Spleen (tissue), 11 donors: ENCODE results near the gene CEP72. TPM values are rescaled to one million over a fixed set of nuclear protein-coding genes. Genes with fewer than 3 reads are reported as not detected.
"Not testable (repeated sequence)": the region's sequence is repeated elsewhere in the genome, so short reads cannot be mapped to it uniquely, and the experiment has no call there.

Source experiments
- DNase-seq: peaks from one replicate; pipeline ENCODE4 v3.0.0-alpha.2; 2020
- H3K27ac ChIP-seq, 8 donors: fragments of 200-600 bp; sonication (generic) in 7 of 8; 1 replicate in 4 of 8; 2 replicates in 4 of 8; pipeline versions ENCODE4 v1.5.0 to v1.8.0; 2016 to 2021; ENCODE audit warnings: inconsistent platforms in 4 of 8, mild to moderate bottlenecking in 4 of 8, moderate library complexity in 1 of 8
- H3K27me3 ChIP-seq, 7 donors: fragments of 200-600 bp; sonication (generic) in 6 of 7; replicated peaks in 1 of 7; 1 replicate in 4 of 7; 2 replicates in 3 of 7; pipeline versions ENCODE4 v1.5.0 to v1.8.0; 2016 to 2021; ENCODE audit warnings: inconsistent platforms in 3 of 7, mild to moderate bottlenecking in 1 of 7
- H3K36me3 ChIP-seq, 6 donors: fragments of 200-600 bp; sonication (generic) in 5 of 6; 1 replicate in 4 of 6; 2 replicates in 2 of 6; pipeline versions ENCODE4 v1.5.0 to v1.8.0; 2016 to 2021; ENCODE audit warnings: inconsistent platforms in 2 of 6
- H3K4me1 ChIP-seq, 6 donors: fragments of 200-600 bp; sonication (generic) in 5 of 6; 1 replicate in 3 of 6; 2 replicates in 3 of 6; pipeline versions ENCODE4 v1.5.0 to v1.8.0; 2016 to 2021; ENCODE audit warnings: inconsistent platforms in 3 of 6
- H3K4me3 ChIP-seq, 8 donors: fragments of 200-600 bp; sonication (generic) in 7 of 8; 1 replicate in 4 of 8; 2 replicates in 4 of 8; pipeline versions ENCODE4 v1.5.0 to v1.8.0; 2016 to 2021; ENCODE audit warnings: inconsistent platforms in 4 of 8, mild to moderate bottlenecking in 4 of 8, moderate library complexity in 2 of 8
- H3K9me3 ChIP-seq, 8 donors: fragments of 200-600 bp; sonication (generic) in 7 of 8; 1 replicate in 4 of 8; 2 replicates in 4 of 8; pipeline versions ENCODE4 v1.5.0 to v1.8.0; 2016 to 2021; ENCODE audit warnings: inconsistent platforms in 4 of 8
- CTCF ChIP-seq, 11 experiments: fragments of 200-600 bp in 7 of 11; fragments of 450-650 bp in 4 of 11; sonication (generic) in 4 of 11; IDR thresholded peaks in 8 of 11; conservative IDR thresholded peaks in 3 of 11; 1 replicate in 7 of 11; 2 replicates in 4 of 11; pipeline versions ENCODE4 v1.4.0 to v1.8.0; 2016 to 2021; ENCODE audit warnings: antibody characterized with exemption in 11 of 11, inconsistent platforms in 4 of 11, mild to moderate bottlenecking in 1 of 11
- POLR2A ChIP-seq, 3 donors: fragments of 450-650 bp; IDR thresholded peaks; one replicate each; pipeline ENCODE4 v1.5.1; 2017; ENCODE audit warnings: antibody characterized with exemption in 3 of 3, mild to moderate bottlenecking in 1 of 3
- POLR2AphosphoS5 ChIP-seq, 3 donors: sonication (generic); formaldehyde crosslinking; IDR thresholded peaks; one replicate each; pipeline ENCODE4 v1.5.1; 2017; ENCODE audit warnings: antibody characterized with exemption in 3 of 3
- WGBS, 5 donors: extraction: QIAGEN DNeasy Blood & Tissue Kit in 3 of 5; methylation state at CpG; one replicate each; pipeline versions ENCODE4 v1.1.5 to v1.1.7; 2013 to 2018; 5-methylcytosine and 5-hydroxymethylcytosine counted together
- intact Hi-C: fragments of 100-400 bp; cut with DNase I; formaldehyde crosslinking; loops from one replicate; pipeline ENCODE4 v1.15.0; 2023; ENCODE audit warnings: low total_unique reads
- polyA plus RNA-seq, 3 donors: library from polyadenylated mRNA; stranded (reverse); fragments of 200-250 nt; gene quantifications; one replicate each; pipeline ENCODE4 v1.2.1, GENCODE V29; 2013
- total RNA-seq, 7 donors: library from RNA; depleted of rRNA in 3 of 7; stranded (reverse); fragments of >200 nt in 3 of 7; fragmentation: NEBNext Ultra II Directional in 4 of 7; extraction: Animal tissue kit (Norgen Biotek cat#: 25700) in 4 of 7; gene quantifications; one replicate each; pipeline versions ENCODE4 v1.1.0 to v1.2.1, GENCODE V29; 2016 to 2021
- donor health status: healthy with polysubstance abuse.
- donor health status: DM: no; HTN: no; CAD: no; lungs with moderate emphysema.
- donor health status: DM: no; HTN: no; CAD: no.
- donor health status: Bipolar disorder and iron deficiency.
- donor health status: healthy.
- donor health status: DM: no; HTN: no; CAD: no.
- donor health status: DM: yes; HTN: yes; CAD: no.

CEP72 gene
- total and polyA plus RNA-seq, 10 donors, result 2.1 to 13.1 (median 9.0) TPM

- DNase-seq, result no peak
- H3K4me1 ChIP-seq, result no peaks in the 10 kb centered on the region
- no peak overlapping the region for H3K27ac ChIP-seq
- H3K9me3 ChIP-seq, result no peaks in the 10 kb centered on the region
- TF ChIP-seq POLR2A (IDR thresholded peaks at IDR 0.05), result no peak
- TF ChIP-seq POLR2AphosphoS5 (IDR thresholded peaks at IDR 0.05), result no peak
- no peak for TF ChIP-seq CTCF (IDR thresholded peaks at IDR 0.05 in 8 of 11, conservative IDR thresholded peaks at IDR 0.05 in 3 of 11)
- H3K27me3 ChIP-seq, result peaks cover 0 to 22% (median 0%) of the 10 kb centered on the region in 7 donors
- 74 to 85% (median 82%) methylated on average over 13 to 17 of the region's 17 CpGs for WGBS, 5 donors
- H3K4me3 ChIP-seq, result no peak overlapping the region
- intact Hi-C loops, result no loop called here
- no peaks in the 10 kb centered on the region for H3K36me3 ChIP-seq
Measured at GRCh38 chr5:684751-685216, 72.6 kb downstream of the CEP72 start.

- TF ChIP-seq CTCF (IDR thresholded peaks at IDR 0.05 in 8 of 11, conservative IDR thresholded peaks at IDR 0.05 in 3 of 11) (no peak), POLR2AphosphoS5 (IDR thresholded peaks at IDR 0.05) (no peak)
- WGBS, 5 donors, result 78 to 93% (median 89%) methylated on average over 11 to 24 of the region's 24 CpGs
- H3K4me1 ChIP-seq, result no peaks in the 10 kb centered on the region
- H3K4me3 ChIP-seq, result no peak overlapping the region
- peaks cover 0 to 22% (median 0%) of the 10 kb centered on the region in 7 donors for H3K27me3 ChIP-seq
- DNase-seq, result peak; percentile 61
- no peaks in the 10 kb centered on the region for H3K36me3 ChIP-seq
- H3K27ac ChIP-seq, result no peak overlapping the region
- no peaks in the 10 kb centered on the region for H3K9me3 ChIP-seq
- intact Hi-C loops, result no loop called here
Measured at GRCh38 chr5:685262-686171, 73.4 kb downstream of the CEP72 start.

- intact Hi-C loops, H3K9me3 ChIP-seq, DNase-seq, H3K4me1 ChIP-seq, H3K36me3 ChIP-seq, H3K27ac ChIP-seq, H3K4me3 ChIP-seq: not testable (repeated sequence)
- peaks cover 0 to 22% (median 0%) of the 10 kb centered on the region in 7 donors for H3K27me3 ChIP-seq
- 81 to 98% (median 90%) methylated on average over 10 to 12 of the region's 12 CpGs for WGBS, 5 donors
Measured at GRCh38 chr5:686172-686523, 74.0 kb downstream of the CEP72 start.

- H3K9me3 ChIP-seq, intact Hi-C loops, H3K27ac ChIP-seq, H3K4me3 ChIP-seq, H3K36me3 ChIP-seq, DNase-seq, H3K4me1 ChIP-seq: not testable (repeated sequence)
- peaks cover 0 to 22% (median 0%) of the 10 kb centered on the region in 7 donors for H3K27me3 ChIP-seq
- WGBS, 5 donors, result 65 to 86% (median 82%) methylated on average over 3 to 12 of the region's 12 CpGs
Measured at GRCh38 chr5:686936-687335, 74.8 kb downstream of the CEP72 start.

- H3K36me3 ChIP-seq, DNase-seq, H3K9me3 ChIP-seq, intact Hi-C loops, H3K4me3 ChIP-seq, H3K27ac ChIP-seq, H3K4me1 ChIP-seq: not testable (repeated sequence)
- 83 to 91% (median 86%) methylated on average over 15 to 28 of the region's 30 CpGs for WGBS, 5 donors
- H3K27me3 ChIP-seq, result peaks cover 0 to 32% (median 0%) of the 10 kb centered on the region in 7 donors
Measured at GRCh38 chr5:688348-689010, 76.3 kb downstream of the CEP72 start.

GRCh38 chr5:690293-690692 is 78.2 kb downstream of the CEP72 start:
- intact Hi-C loops, result not testable (repeated sequence)
- peaks cover 0 to 12% (median 5%) of the 10 kb centered on the region in 6 donors for H3K4me1 ChIP-seq
- WGBS, 5 donors, result no CpG with 5 or more reads among the region's 12 CpGs

GRCh38 chr5:691049-691448 is 78.9 kb downstream of the CEP72 start:
- intact Hi-C loops, H3K36me3 ChIP-seq, H3K9me3 ChIP-seq, H3K27ac ChIP-seq, DNase-seq: not testable (repeated sequence)
- Histone ChIP-seq H3K4me1 (peaks cover 0 to 12% (median 5%) of the 10 kb centered on the region in 6 donors), H3K4me3 (peak overlapping the region in 1 of 8 donors; percentile 54), H3K27me3 (peaks cover 0 to 18% (median 0%) of the 10 kb centered on the region in 7 donors)
- WGBS, 5 donors, result 0% methylated on average over 5 of the region's 23 CpGs; no CpG with 5 or more reads in 4 of the 5 donors

More at GRCh38 chr5:690293-690692, 78.2 kb downstream of the CEP72 start:
- not testable (repeated sequence) for H3K4me3 ChIP-seq, DNase-seq, H3K27ac ChIP-seq, H3K36me3 ChIP-seq, H3K9me3 ChIP-seq
- peaks cover 0 to 25% (median 0%) of the 10 kb centered on the region in 7 donors for H3K27me3 ChIP-seq
